Measurements from ENCODE around the gene S100A12. TPM values are rescaled to one million over a fixed set of nuclear protein-coding genes. Genes with fewer than 3 reads are reported as not detected.
A peak's percentile ranks its signal among the peaks of the same experiment; 100 is the strongest.
"Not testable (repeated sequence)": the region's sequence is repeated elsewhere in the genome, so short reads cannot be mapped to it uniquely, and the experiment has no call there.

The S100A12 gene
- polyA plus RNA-seq, 1 donor: 2.7 TPM

GRCh38 chr1:153353226-153353947 lies 22.0 kb downstream of the S100A12 start:
- DNase-seq (ENCODE audit: low read depth): no peak

DNA sequence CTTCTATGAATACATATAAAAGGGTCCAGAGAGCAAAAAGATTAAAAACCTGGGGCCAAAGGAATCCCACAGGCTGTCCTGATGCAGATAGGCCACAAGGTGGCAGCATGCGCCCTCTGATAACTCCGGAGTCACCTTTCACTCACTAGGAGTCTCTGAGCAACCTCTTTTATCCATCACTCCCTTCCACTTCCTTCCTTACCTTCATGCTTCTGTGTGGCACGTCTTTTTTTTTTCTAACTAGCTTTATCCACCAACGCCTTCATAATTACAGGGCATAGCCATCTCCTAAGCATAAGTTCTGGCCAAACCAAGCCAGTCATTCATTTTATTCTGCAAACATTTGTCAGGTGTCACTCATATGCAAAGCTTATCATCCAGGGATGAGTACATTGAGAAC lies 22.9 kb downstream of the S100A12 start:
- DNase-seq (ENCODE audit: low read depth): peak; percentile 25

GRCh38 chr1:153350321-153350957 lies 25.0 kb downstream of the S100A12 start:
- DNase-seq (ENCODE audit: low read depth): no peak

- no peak for DNase-seq (ENCODE audit: low read depth)
These were observed 25.8 kb downstream of the S100A12 start for GRCh38 chr1:153349363-153350320.

GRCh38 chr1:153348511-153349362 lies 26.7 kb downstream of the S100A12 start, which contains the start of gene PGLYRP4:
Gene PGLYRP4 (minus strand): TSS chr1:153348841. CDS start chr1:153347932, 909 bp downstream.
- DNase-seq (ENCODE audit: low read depth): no peak

DNA sequence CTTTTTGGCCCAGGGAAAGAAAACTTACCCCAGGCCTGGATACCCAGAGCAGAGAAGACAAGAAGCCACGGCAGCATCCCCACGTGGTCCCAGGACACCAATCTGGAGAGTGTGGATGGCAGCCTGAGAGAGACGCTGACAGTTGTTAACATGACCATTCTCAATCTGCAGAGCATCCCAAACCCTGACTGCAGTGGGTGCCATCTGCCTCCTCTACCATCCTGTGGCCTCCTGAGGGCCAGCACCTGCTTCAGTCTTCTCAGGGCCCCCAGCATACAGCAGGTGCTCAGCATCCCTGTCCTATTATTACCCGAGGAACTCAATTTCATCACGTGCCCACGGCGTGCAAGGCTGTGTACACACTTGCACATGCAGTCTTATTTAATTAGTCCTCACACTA lies 27.6 kb downstream of the S100A12 start:
- DNase-seq (ENCODE audit: low read depth): no peak

DNA sequence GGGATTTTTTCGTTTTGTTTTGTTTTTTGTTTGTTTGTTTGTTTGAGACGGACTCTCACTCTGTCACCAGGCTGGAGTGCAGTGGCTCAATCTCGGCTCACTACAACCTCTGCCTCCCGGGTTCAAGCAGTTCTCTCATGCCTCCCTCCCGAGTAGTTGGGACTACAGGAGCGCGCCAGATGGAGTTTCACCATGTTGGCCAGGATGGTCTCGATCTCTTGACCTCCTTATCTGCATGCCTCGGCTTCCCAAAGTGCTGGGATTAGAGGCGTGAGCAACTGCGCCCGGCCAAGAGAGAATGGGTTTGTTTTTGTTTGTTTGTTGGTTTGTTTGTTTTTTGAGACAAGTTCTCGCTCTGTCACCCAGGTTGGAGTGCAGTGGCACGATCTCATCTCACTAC lies 28.4 kb downstream of the S100A12 start:
- DNase-seq (ENCODE audit: low read depth): not testable (repeated sequence)

DNA sequence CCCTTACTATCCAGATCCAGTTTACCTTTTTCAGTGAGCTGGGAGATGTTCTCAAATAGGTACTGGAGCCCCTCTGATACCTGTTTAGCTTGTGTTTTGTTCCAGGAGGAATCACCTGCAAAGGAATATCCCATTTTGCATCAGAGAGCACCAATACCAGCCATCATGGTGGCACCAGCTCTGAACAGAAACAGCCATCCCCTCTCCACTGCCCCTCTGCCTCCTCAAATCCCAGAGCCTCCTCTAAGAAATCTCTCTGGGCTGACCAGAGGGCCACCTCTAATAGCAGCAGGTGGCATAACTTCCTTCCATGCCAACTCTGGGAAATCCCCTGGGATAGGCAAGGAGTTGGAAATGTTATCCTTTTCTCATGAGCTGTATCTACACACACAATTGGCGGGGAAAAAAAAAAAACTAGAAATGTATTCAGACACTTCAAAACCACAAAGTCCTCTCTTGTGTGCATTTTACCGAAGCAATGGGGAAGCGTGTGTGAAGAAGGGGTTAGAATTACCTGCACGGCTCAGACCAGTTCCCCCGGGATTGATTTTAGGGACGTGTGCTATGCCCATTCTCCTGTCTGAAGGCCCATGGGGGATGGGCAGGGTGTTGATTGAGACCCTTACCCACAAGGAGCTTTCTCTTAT lies 29.2 kb downstream of the S100A12 start:
- DNase-seq (ENCODE audit: low read depth): no peak

DNA sequence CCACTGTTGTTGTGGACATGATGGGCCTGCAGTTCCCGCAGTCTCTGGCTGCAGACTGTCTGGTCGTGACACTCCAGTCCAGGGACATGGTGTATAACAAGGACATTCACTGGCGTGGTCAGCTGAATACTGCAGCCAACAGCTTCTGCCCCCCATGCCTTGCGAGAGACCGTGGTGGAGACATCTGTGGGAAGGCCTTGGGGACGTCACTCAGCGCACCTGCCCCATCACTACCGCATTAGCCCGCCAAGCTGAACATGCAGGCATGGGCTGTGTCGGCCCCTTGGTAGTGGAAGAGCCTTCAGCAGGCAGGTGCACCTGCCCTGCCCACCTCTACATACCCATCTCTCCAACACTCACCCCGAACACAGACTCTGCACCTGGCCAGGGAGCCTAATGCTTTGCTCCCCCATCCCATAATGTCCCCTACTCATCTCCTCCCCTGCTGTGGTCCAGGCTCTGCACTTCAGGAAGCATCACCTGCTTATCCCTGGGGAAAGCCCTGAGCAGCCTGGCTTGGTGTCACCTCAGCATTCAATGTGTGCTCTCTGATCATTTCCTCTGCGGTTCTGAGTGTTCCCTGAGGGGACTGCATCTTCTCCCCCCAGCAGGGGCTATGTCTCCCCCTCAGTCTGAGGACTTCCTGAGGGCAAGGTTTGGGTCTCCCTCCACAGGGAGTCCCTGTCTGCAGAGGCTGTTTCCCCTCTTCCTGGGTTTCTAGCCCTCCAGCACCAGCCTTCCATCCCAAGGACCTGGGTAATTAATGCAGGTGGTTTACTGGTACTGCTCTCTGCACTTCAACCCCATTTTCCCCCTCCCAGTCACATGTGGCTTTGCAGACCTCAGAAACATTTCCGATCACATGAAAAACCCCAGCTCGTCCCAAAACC lies 30.0 kb downstream of the S100A12 start:
- no peak for DNase-seq (ENCODE audit: low read depth)

DNA sequence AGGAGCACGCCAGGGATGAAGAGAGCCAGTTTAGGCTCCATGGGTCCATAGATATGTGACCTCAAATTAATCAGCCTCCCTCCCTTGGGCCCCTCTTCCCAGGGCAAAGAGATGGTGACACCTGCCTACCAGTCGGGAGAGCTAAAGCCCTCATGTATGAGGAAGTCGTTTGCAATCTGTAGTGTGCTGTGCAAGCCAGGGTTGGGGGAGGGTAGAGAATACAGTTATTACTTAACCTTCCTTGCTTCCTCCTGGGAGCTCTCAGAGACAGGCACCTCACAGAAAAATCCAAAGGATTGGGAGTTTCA lies 30.7 kb downstream of the S100A12 start:
- no peak for DNase-seq (ENCODE audit: low read depth)

DNA sequence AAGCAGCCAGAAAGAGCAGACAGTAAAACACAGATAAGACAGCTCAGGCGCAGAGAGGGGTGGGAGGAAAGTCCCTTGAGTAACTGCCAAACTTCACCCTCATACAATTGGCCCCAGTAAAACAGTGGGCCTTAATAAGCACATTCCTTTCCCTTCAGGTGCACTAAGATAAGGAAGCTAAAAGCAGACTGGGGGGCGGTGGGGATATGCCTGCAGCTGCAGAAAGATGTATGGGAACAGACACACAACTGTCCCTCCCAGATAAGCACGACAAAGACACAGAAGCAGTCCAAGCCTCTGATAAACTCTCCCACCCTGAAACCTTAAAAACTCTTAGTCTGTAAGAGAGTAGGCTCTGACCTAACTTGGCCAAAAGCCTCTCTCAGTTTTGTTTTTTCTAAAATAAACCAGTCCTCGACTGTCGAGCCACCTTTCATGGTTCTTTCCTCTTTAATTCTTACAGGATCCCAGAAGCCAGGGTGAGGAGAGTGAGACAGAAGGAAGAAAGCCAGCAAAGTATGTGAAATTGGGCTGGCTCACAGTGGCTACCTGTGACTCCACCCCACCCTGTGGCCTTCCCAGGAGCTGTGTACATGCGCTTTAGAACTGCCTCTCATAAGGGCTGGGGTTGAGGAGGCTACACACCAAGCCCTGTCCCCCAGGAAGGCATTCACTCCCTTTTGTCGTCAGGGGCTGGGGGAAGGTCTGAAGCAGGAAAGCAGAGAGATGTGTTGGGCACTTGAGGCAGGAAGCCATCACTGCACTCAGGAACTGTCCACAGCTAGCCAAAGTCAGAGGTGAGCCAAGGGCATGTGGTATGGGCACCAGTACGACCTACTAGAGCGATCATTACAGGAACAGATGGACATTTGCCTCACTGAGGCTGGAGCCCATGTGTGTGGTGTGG lies 31.4 kb downstream of the S100A12 start:
- no peak for DNase-seq (ENCODE audit: low read depth)

GRCh38 chr1:153343040-153343681 lies 32.3 kb downstream of the S100A12 start:
- no peak for DNase-seq (ENCODE audit: low read depth)

GRCh38 chr1:153342178-153342577 lies 33.2 kb downstream of the S100A12 start:
- no peak for DNase-seq (ENCODE audit: low read depth)

DNA sequence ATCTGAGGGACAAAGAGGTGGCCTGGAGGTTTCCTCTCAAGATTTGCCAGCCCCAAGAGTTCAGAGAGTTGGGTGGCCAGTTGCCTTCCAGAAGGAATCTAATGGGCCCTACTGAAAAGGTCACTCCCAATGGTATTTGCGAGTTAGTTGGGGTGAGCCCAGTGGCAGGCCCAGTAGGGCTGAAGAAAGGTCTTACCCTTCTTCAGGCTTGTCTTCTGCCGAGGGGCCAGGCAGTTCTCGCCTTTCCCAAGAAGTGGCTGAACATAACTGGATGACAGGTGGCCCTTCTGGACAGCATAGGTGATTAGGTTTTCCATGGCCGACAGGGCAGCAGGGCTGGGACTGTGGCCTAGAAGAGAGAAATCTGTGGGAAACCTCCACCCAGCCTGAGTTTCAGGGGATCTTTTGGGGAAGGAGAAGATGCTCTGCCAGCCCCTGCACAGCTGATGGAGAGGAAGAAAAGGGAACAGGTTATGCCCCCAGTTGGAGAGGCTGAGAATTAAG lies 33.9 kb downstream of the S100A12 start:
- DNase-seq (ENCODE audit: low read depth): no peak

DNA sequence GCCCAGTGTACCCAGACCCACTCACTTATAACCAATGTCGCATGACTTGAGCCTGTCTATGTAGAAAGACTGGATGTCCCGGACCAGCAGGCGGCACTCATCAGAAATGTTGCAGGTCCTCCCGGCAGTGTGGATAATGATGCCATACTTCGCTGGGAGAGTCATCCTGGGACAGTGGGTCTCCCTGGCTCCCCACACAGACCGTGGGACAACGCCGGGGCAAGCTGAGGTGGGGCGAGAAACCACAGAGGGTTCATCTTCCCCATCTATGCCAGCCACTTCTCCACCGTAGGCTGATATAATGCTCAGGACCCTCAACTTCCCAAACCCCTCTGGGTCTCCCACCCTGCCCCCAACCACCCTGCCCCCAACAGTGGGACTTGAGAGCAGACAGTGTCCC lies 35.1 kb downstream of the S100A12 start:
- DNase-seq (ENCODE audit: low read depth): no peak

DNA sequence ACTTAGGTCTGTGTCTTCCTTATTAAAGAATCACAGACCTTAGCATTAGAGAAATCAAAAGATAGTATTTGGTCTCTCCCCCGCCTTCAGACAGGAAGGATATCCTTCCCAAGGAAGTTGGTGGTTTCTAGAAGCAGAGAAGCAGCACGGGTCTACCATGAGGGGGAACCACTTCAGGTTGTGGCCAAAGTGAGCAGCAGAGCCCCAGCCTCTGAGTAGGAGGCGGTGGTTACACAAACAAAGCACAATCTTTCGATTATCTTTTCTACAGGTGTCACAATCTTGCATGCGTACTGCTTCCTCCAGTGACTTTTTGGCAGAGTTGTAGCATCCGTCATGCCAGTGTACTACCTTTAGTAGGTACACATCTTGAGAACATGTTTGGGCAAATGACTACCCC lies 35.6 kb downstream of the S100A12 start:
- no peak for DNase-seq (ENCODE audit: low read depth)

DNA sequence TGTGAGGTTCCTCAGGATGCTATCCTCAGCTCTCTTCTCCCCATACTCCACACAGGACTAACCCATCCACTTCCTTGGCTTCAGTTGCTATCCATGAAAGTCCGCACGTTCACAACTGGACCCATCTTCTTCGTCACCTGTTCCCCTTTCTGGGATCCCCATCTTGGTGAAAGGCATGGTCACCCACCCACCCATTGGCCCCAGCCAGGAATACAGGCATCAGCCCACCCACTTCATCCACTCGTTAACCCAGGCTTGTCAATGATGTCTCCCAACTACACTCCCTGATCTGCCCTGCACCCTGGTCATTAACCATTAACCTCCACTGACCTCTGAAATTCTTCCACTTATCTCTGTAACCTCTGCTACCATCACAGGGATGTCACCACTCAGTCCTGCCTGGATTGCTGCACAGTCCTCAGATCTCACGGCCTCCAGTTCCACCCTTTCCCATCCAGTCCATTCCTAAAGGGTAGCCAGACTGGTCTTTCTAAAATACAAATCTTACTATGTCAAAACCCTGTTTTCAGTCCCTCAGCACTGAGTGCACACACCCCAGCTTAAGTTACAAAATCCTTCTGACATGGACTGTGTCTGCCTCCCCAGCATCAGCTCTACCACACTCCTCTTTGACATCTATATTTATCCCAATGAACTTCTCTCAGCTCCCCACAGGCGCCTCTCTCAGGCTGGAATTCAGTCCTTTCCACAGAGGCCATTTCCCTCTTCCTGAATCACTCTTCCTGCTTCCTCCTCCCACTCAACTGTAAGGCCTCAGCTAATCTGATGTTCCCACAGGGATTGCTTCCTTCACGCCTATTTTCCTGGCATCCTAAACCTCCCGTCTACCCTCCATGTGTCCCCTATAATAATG lies 37.2 kb downstream of the S100A12 start:
- DNase-seq (ENCODE audit: low read depth): no peak
